Activated CD4-positive, alpha-beta T cell treated with anti-CD3 and anti-CD28 coated beads, Interleukin-2, amount 50 U/mL, for 4 hours (primary cell): ENCODE results near the gene ACSL1.
"Not testable (repeated sequence)": the region's sequence is repeated elsewhere in the genome, so short reads cannot be mapped to it uniquely, and the experiment has no call there.

Source experiments
- DNase-seq, 2 experiments: peaks; one replicate each; pipeline ENCODE4 v3.0.0-alpha.2; 2020

ACSL1 gene

DNA sequence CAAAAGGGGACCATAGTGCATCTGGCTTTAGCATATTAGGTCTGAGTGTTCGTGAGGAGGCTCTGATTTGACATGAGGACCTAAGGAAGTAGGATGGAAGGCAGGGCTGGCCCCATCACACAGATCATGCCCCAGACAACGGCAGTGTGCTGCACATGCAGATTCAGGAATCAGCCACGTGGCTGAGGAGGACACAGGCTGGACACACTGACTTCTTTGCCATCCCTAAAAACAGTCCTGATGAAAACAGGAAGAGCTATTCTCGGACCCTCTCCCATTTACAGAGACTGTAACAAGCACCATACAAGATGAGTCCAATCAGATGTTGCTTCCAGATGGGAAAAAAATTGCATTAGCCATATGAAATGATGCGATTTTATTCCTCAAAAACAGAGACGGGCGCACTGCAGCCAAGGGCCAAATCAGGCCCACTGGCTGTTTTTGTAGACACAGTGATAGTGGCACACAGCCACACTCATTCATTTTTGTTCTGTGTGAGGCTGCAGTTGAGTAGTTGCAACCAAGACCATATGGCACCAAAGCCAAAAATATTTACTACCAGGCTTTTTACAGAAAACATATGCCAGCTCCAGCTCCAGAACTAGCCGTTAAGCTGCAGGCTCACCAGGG is 41.0 kb downstream of the ACSL1 start:
- DNase-seq = no peak

DNA sequence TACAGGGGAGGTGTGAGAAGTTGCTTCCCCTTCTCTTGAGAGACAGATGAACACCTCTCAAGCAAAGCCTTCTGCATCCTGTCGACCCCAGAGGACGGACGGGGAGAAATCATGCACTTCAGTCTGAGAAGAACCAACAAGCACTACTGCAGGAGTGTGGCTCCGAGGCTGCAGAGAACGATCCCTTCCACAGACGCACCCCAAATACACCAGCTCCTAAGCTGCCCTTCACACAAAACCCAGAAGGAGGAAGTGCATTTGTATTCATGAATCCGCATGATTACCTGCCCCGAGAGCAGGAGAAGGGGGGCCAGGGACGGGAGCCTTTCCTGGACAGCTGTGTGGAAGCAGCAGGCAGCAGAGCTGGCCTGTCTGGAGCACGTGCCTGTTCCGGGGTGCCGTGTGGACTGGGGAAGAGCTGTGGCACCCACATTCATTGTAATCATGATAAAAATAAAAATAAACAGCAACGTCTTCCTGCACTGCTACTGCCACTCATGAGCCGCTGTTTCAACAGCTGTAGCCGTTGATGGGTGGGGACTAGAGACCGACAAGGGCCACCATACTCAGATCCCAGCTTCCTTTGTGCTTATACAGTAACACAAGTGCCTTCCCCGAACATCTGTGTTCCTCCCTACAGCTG is 42.9 kb downstream of the ACSL1 start:
- no peak for DNase-seq

- DNase-seq = not testable (repeated sequence)
Observed at GRCh38 chr4:184779160-184779559, 46.6 kb downstream of the ACSL1 start.

- DNase-seq = no peak
Observed at GRCh38 chr4:184778325-184778724, 47.4 kb downstream of the ACSL1 start.

- no peak for DNase-seq
Observed at GRCh38 chr4:184776821-184777220, 48.9 kb downstream of the ACSL1 start.

DNA sequence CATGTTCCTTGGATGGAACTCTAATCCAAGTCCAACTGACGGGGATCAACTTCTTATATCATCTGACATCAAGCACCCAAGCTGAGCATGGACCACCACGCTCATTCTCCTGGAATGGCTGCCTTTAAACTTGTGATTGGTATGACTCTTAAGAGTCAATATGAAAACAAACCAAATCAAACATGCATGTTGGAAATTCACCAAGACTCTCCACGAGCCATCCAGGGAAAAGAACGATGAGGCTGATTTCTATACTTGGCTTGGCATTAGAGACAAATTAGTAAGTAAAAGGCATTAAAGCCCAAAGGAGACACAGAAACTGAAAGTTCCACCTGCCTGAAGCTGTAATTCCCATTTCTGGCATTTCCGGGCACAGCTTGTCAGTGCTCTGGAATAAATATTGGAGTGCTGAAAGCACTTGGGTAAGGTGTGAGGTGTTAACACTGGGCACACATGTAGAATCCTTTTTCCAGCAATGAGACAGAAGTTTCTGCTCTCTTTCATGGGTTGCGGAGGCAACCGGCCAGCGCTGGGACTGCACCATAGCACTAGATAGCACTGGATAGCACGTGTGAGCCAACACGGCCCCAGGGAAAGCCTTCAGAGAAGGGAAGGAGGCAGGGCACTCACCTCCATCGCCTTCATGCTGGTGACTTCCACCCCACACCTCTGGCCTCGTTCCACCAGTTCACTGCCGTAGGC is 49.8 kb downstream of the ACSL1 start:
- no peak for DNase-seq

- no peak for DNase-seq
Observed at GRCh38 chr4:184774152-184774551, 51.6 kb downstream of the ACSL1 start.

DNA sequence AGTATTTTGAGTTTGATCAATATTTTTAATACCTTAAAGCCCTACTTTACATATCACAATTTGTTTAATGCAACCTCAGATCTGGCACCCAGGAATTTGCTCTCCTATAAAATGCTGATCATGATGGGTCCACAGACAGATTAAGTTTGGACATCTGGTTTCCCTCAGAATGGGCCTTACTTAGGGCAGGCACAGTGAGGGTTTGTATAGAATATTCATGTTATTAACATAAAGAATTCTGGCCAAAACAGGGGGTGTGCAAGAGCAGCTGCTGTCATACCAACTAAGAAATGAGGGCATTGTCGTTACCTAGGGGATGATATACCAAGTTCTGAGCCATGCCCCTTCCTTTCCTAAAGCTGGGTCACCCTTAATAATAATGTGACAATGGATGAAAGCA is 54.4 kb downstream of the ACSL1 start:
- no peak for DNase-seq

DNA sequence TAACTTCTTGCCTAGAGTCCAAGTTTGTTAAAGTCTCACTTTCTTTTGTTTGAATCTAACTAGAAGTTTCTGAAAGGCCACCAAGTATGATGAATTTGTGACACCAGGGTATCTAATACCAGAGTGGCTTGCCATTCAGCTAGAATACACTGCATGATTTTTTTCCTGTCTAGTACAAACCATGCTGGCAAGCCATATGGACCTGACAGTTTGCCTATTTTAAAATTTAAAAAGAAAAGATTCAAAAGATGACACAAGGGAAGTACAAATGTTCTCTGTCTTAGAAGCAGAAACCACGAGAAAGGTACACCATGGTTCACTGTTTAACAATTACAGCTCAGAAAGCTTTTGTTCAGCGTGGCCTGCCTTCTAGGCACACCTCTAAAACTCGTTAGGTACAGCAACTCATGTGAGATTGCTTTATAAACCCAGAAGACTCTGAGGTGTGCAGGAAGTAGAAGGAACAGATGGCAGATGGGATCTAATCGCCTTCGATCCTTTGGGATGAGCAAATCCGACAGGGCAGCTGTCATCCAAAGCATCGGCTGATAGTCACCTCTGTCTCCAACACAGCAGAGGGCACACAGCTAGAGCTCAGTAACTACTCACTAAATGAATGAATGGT is 56.5 kb downstream of the ACSL1 start:
- no peak for DNase-seq

- DNase-seq = no peak
Observed at GRCh38 chr4:184768296-184768695, 57.5 kb downstream of the ACSL1 start.

GRCh38 chr4:184766446-184766845 is 59.3 kb downstream of the ACSL1 start:
- DNase-seq = no peak

DNA sequence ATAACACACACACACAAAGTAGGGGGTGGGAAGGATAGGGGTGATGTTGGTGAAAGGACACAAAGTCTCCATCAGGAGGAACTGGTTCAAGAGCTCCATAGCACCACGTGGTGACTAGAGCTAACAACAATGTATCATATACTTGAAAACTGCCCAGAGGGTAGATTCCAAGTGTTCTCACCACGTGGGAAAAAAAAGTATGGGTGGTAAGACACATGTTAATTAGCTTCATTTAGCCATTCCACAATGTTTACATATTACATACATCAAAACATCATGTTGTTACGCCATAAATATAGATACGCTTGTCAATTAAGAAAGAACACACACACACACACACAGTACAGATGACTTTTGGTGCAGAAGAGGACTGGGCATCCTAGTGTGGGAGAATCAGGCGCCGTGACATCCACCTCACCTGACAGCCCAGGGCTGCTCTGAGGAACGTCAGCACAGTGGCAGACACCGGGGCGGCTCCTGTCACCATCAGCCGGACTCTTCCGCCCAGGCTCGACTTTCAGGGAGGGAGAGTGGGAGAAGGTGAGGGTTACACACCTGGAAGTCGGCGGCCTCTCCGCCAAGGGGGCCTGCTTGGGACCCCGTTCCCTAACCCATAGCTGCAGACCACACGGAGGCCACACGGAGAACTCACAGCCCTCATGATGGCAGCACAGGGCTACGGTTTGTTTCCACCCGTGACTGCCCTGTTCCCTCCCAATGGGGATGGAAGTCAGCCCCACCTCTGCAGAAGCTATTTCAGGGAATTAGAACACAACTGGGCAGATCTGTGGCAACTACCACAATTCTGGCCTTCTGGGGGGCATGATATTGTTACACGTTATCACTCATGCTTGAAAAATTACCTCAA is 60.1 kb downstream of the ACSL1 start:
- DNase-seq = no peak

DNA sequence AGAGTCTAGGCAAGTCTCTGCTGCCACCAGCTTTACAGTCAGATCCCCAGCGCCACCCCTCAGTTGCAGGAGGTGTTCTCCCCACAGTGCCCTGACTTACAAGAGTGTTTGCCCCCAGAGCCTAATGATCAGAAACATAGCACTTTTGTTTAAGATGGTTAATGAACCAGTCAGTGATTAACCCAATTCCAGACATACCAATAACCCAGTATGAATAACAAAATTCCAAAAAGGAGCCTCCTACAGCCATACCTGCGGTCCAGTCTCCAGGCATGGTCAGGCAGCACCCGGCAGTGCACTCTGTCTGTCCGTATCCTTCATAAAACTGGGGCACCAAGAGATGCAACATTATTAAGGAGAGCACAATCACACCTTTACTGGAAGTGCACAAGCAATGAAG is 61.2 kb downstream of the ACSL1 start:
- DNase-seq = no peak

DNA sequence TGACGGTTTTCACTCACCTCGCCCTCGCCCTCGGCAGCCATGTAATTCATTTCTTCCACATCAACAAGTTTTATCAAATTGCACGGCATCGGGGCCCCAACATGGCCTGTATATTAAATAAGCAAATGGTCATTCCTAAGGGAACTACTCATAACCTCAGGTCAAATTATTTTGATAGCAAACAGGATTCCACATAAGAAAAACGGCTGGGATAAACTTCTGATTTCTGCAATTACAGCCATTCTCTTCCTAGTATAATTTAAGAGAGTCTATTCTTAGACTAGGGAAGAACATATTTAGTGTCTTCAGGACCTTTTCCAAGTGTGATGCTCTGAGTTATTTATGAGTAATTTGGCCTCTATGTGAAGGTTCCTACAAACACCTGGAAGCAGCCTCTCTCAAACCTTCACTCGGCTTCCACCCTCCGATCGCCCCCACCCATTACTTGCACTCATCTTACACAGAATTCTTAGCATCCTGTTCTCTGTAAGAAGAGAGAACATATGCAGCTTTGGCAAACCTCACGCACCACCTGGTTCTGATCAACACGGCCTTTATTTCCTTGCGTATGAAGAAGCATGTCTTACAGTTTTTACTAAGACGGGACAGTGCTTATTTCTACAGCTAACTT is 62.5 kb downstream of the ACSL1 start:
- DNase-seq = no peak

GRCh38 chr4:184762100-184762499 is 63.7 kb downstream of the ACSL1 start:
- peak; percentile 24 to 29 for DNase-seq

DNA sequence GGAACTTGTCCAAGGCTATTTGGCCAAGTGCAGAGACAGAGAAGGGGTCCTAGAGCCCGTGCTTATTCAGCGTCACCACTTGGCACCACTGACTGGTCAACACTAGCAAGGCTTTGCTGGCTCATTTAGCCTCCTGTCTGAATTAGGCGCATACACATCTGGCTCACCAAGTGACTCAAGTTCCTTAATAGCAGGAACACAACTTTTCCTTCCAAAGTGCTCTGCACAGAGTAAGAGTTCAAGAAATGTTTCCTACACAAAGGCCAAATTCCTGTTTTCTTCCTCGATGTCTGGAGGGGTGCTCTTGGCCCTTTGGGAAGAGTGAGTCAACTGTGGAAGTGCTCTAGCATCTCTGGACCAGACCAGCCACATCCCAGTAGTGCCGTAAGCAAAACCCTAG is 65.1 kb downstream of the ACSL1 start:
- DNase-seq = no peak

GRCh38 chr4:184757810-184758209 is 68.0 kb downstream of the ACSL1 start:
- DNase-seq = no peak

- DNase-seq = no peak
Observed at GRCh38 chr4:184756399-184756798, 69.4 kb downstream of the ACSL1 start.

- no peak for DNase-seq
Observed at GRCh38 chr4:184755278-184755677, 70.5 kb downstream of the ACSL1 start.

GRCh38 chr4:184752496-184753275 is 73.1 kb downstream of the ACSL1 start:
- DNase-seq = no peak

- DNase-seq = no peak
Observed at GRCh38 chr4:184751585-184751956, 74.2 kb downstream of the ACSL1 start.
